Measurements from ENCODE around the gene RALGPS2. TPM values are rescaled to one million over a fixed set of nuclear protein-coding genes. Genes with fewer than 3 reads are reported as not detected.
A peak's percentile ranks its signal among the peaks of the same experiment; 100 is the strongest.

The RALGPS2 gene
- total and polyA plus RNA-seq, 2 donors from 2014 or later: 3.6 to 32.8 TPM

GRCh38 chr1:178933709-178934490 lies 208.9 kb downstream of the RALGPS2 start:
- no peaks in the 10 kb centered on the region for H3K9me3 ChIP-seq (ENCODE audit: control insufficient read depth in 2 of 3, insufficient read depth in 1 of 3, low read length in 3 of 3)
- H3K4me1 ChIP-seq (ENCODE audit: control insufficient read depth in 2 of 3, insufficient read depth in 2 of 3, low read depth in 1 of 3, low read length in 3 of 3): peaks cover 0 to 9% (median 2%) of the 10 kb centered on the region in 3 donors
- H3K9ac ChIP-seq (ENCODE audit: low read length in 3 of 3): no peak overlapping the region
- no peak for FAIRE-seq
- no peak for TF ChIP-seq CTCF (IDR thresholded peaks at IDR 0.05; ENCODE audit: borderline replicate concordance, extremely low read depth, insufficient read depth)
- intact Hi-C loops (cut with DNase I): no loop called here
- H3K27ac ChIP-seq (ENCODE audit: low read depth in 2 of 2, low read length in 2 of 2): no peak overlapping the region
- no peaks in the 10 kb centered on the region for H3K27me3 ChIP-seq (ENCODE audit: control insufficient read depth, insufficient read depth, low read length)
- peak in 1 of 5 donors; percentile 61 for DNase-seq
- no peak overlapping the region for H3K4me3 ChIP-seq (ENCODE audit: low read length in 3 of 3)
- no peaks in the 10 kb centered on the region for H3K36me3 ChIP-seq (ENCODE audit: control insufficient read depth in 2 of 3, insufficient read depth in 3 of 3, low read length in 3 of 3)

DNA sequence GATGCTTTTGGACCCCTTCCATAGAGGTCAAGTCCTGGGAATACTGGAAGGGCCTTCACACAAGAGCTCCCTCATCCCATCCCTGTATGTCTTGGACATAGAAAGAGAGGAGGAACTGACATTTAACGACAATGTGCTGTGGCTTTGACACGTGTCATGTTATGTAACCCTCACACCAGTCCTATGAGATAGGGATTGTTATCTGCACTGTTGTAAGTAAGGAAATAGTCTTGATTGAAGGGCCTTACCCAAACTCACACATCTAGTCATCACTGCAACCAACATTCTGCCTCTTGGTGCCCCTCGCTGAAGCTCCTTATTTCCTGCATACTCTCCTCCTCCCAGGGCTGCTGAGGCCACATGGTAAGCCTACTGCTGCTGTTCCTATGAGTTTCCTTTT lies 209.5 kb downstream of the RALGPS2 start:
- H3K36me3 ChIP-seq (ENCODE audit: control insufficient read depth in 2 of 3, insufficient read depth in 3 of 3, low read length in 3 of 3): no peaks in the 10 kb centered on the region
- no peak overlapping the region for H3K27ac ChIP-seq (ENCODE audit: low read depth in 2 of 2, low read length in 2 of 2)
- intact Hi-C loops (cut with DNase I): no loop called here
- H3K9me3 ChIP-seq (ENCODE audit: control insufficient read depth in 2 of 3, insufficient read depth in 1 of 3, low read length in 3 of 3): no peaks in the 10 kb centered on the region
- peaks cover 0 to 9% (median 2%) of the 10 kb centered on the region in 3 donors for H3K4me1 ChIP-seq (ENCODE audit: control insufficient read depth in 2 of 3, insufficient read depth in 2 of 3, low read depth in 1 of 3, low read length in 3 of 3)
- H3K27me3 ChIP-seq (ENCODE audit: control insufficient read depth, insufficient read depth, low read length): no peaks in the 10 kb centered on the region
- H3K4me3 ChIP-seq (ENCODE audit: low read length in 3 of 3): no peak overlapping the region
- TF ChIP-seq CTCF (IDR thresholded peaks at IDR 0.05; ENCODE audit: borderline replicate concordance, extremely low read depth, insufficient read depth): no peak
- FAIRE-seq: no peak
- DNase-seq: no peak
- H3K9ac ChIP-seq (ENCODE audit: low read length in 3 of 3): no peak overlapping the region

DNA sequence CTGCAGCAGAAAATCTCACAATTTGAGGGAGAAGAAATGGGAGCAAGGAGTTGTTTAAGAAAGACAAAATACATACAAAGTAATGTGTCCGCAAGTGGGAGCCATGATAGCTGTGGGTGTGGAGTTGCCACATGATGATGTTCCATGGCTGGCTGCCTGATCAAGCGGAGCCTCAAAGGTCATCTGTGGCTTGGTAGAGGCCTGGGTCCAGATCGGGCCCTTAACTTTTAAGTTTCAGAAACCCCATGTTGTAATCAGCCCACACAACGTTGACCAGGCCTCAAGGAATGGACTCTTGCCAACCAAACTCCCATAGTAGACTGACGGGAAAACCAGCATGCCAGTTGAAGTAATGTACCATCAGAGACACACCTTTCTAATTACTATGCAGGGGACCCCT lies 210.6 kb downstream of the RALGPS2 start:
- FAIRE-seq (no peak), DNase-seq (no peak)
- H3K4me3 ChIP-seq (ENCODE audit: low read length in 3 of 3): no peak overlapping the region
- no peak for TF ChIP-seq CTCF (IDR thresholded peaks at IDR 0.05; ENCODE audit: borderline replicate concordance, extremely low read depth, insufficient read depth)
- H3K9ac ChIP-seq (ENCODE audit: low read length in 3 of 3): no peak overlapping the region
- no peaks in the 10 kb centered on the region for H3K27me3 ChIP-seq (ENCODE audit: control insufficient read depth, insufficient read depth, low read length)
- H3K4me1 ChIP-seq (ENCODE audit: control insufficient read depth in 2 of 3, insufficient read depth in 2 of 3, low read depth in 1 of 3, low read length in 3 of 3): peaks cover 0 to 9% (median 2%) of the 10 kb centered on the region in 3 donors
- no peaks in the 10 kb centered on the region for H3K36me3 ChIP-seq (ENCODE audit: control insufficient read depth in 2 of 3, insufficient read depth in 3 of 3, low read length in 3 of 3)
- H3K9me3 ChIP-seq (ENCODE audit: control insufficient read depth in 2 of 3, insufficient read depth in 1 of 3, low read length in 3 of 3): no peaks in the 10 kb centered on the region
- H3K27ac ChIP-seq (ENCODE audit: low read depth in 2 of 2, low read length in 2 of 2): no peak overlapping the region
- intact Hi-C loops (cut with DNase I): no loop called here
